HepG2 (cell line): ENCODE data around the gene TERB2. TPM values are rescaled to one million over a fixed set of nuclear protein-coding genes. Genes with fewer than 3 reads are reported as not detected.
A peak's percentile ranks its signal among the peaks of the same experiment; 100 is the strongest.

Experiments
- ATF7 ChIP-seq, 2 experiments: fragments of 450-650 bp in 1 of 2; sonication (generic) in 1 of 2; formaldehyde crosslinking in 1 of 2; IDR thresholded peaks; 2 replicates each; pipeline versions ENCODE4 v1.4.0 to v1.6.1; 2016 to 2020; ENCODE audit warnings: antibody characterized with exemption in 1 of 2, mild to moderate bottlenecking in 1 of 2, missing genetic modification reagents in 1 of 2
- BHLHE40 ChIP-seq: IDR thresholded peaks from 2 replicates; pipeline ENCODE4 v1.6.1; 2011; ENCODE audit warnings: low read length, improper control_type of control experiment
- FOSL2 ChIP-seq: sonication (generic); formaldehyde crosslinking; IDR thresholded peaks from 2 replicates; pipeline ENCODE4 v1.4.0; 2020; ENCODE audit warnings: missing genetic modification reagents
- FOXM1 ChIP-seq: sonication (generic); formaldehyde crosslinking; IDR thresholded peaks from 2 replicates; pipeline ENCODE4 v1.5.0; 2020; ENCODE audit warnings: missing genetic modification reagents
- GTF2F1 ChIP-seq: fragments of 150-350 bp; IDR thresholded peaks from 2 replicates; pipeline ENCODE4 v1.6.1; 2014; ENCODE audit warnings: low read length
- HMG20A ChIP-seq: IDR thresholded peaks from 2 replicates; pipeline ENCODE4 v1.6.1; 2016; ENCODE audit warnings: borderline replicate concordance
- KLF9 ChIP-seq: IDR thresholded peaks from 2 replicates; pipeline ENCODE4 v1.6.1; 2016; ENCODE audit warnings: low read depth
- NFE2 ChIP-seq: sonication (generic); formaldehyde crosslinking; IDR thresholded peaks from 2 replicates; pipeline ENCODE4 v1.4.0; 2020; ENCODE audit warnings: missing genetic modification reagents
- NFE2L2 ChIP-seq: fragments of 150-350 bp; IDR thresholded peaks from 2 replicates; pipeline ENCODE4 v1.6.1; 2014; ENCODE audit warnings: low read length
- PRMT3 ChIP-seq: sonication (generic); formaldehyde crosslinking; IDR thresholded peaks from 2 replicates; pipeline ENCODE4 v1.8.1; 2022; ENCODE audit warnings: low read depth, mild to moderate bottlenecking, moderate library complexity, missing genetic modification reagents, borderline replicate concordance
- TSC22D2 ChIP-seq: sonication (generic); formaldehyde crosslinking; IDR thresholded peaks from 2 replicates; pipeline ENCODE4 v1.5.1; 2020; ENCODE audit warnings: missing genetic modification reagents, mild to moderate bottlenecking, borderline replicate concordance
- ZC3H4 ChIP-seq: sonication (generic); formaldehyde crosslinking; IDR thresholded peaks from 2 replicates; pipeline ENCODE4 v1.4.0; 2020; ENCODE audit warnings: missing genetic modification reagents, borderline replicate concordance
- ZFP36L2 ChIP-seq: sonication (generic); formaldehyde crosslinking; IDR thresholded peaks from 2 replicates; pipeline ENCODE4 v1.4.0; 2020; ENCODE audit warnings: missing genetic modification reagents
- ZNF207 ChIP-seq: fragments of 450-650 bp; IDR thresholded peaks from 2 replicates; pipeline ENCODE4 v1.6.1; 2016; ENCODE audit warnings: antibody characterized with exemption, borderline replicate concordance
- ZNF337 ChIP-seq: sonication (generic); formaldehyde crosslinking; IDR thresholded peaks from 2 replicates; pipeline ENCODE4 v1.5.1; 2020; ENCODE audit warnings: missing genetic modification reagents, low read depth, mild to moderate bottlenecking, borderline replicate concordance
- ZNF552 ChIP-seq: sonication (generic); formaldehyde crosslinking; IDR thresholded peaks from 2 replicates; pipeline ENCODE4 v1.9.0; 2022; ENCODE audit warnings: missing genetic modification reagents, mild to moderate bottlenecking, borderline replicate concordance
- ZNF788 ChIP-seq: sonication (generic); formaldehyde crosslinking; IDR thresholded peaks from 2 replicates; pipeline ENCODE4 v1.5.0; 2020; ENCODE audit warnings: mild to moderate bottlenecking, missing genetic modification reagents, borderline replicate concordance
- polyA plus RNA-seq, 8 experiments: library from polyadenylated mRNA; depleted of rRNA in 3 of 8; stranded (reverse) in 7 of 8; unstranded in 1 of 8; fragments of >200 nt; fragmentation: Illumina TruSeq in 4 of 8; extraction: Trizol in 4 of 8; gene quantifications; 2 replicates each; pipeline versions ENCODE4 v1.2.1 to v1.2.3, GENCODE V29; 2011 to 2016; ENCODE audit warnings: low read depth in 4 of 8, missing spikeins in 1 of 8, mixed read lengths in 1 of 8; ENCODE audit not compliant: insufficient read depth in 1 of 8
- total RNA-seq, 5 experiments: library from RNA; depleted of rRNA; stranded (reverse); fragments of >200 nt; fragmentation: Illumina TruSeq; extraction: Trizol; gene quantifications; 2 replicates each; pipeline ENCODE4 v1.2.3, GENCODE V29; 2016; ENCODE audit warnings: low read depth in 1 of 5
- TF ChIP-seq, protein P1 (sequence below): sonication (generic); formaldehyde crosslinking; IDR thresholded peaks from 2 replicates; pipeline ENCODE4 v1.9.0; 2021; ENCODE audit warnings: mild to moderate bottlenecking, missing genetic modification reagents
- TF ChIP-seq, protein P2 (sequence below): sonication (generic); formaldehyde crosslinking; conservative IDR thresholded peaks from 2 replicates; pipeline ENCODE4 v1.4.0; 2020; ENCODE audit warnings: missing genetic modification reagents
- TF ChIP-seq, protein P3 (sequence below): sonication (generic); formaldehyde crosslinking; IDR thresholded peaks from 2 replicates; pipeline ENCODE4 v1.4.0; 2020; ENCODE audit warnings: missing genetic modification reagents
- TF ChIP-seq, protein P4 (sequence below): sonication (generic); formaldehyde crosslinking; IDR thresholded peaks from 2 replicates; pipeline ENCODE4 v1.4.0; 2020; ENCODE audit warnings: mild to moderate bottlenecking, missing genetic modification reagents

Gene TERB2
- total and polyA plus RNA-seq, 2 of the 13 experiments (the other 11 are each of a cell fraction or from before 2014, with no cell fraction given): not detected

DNA sequence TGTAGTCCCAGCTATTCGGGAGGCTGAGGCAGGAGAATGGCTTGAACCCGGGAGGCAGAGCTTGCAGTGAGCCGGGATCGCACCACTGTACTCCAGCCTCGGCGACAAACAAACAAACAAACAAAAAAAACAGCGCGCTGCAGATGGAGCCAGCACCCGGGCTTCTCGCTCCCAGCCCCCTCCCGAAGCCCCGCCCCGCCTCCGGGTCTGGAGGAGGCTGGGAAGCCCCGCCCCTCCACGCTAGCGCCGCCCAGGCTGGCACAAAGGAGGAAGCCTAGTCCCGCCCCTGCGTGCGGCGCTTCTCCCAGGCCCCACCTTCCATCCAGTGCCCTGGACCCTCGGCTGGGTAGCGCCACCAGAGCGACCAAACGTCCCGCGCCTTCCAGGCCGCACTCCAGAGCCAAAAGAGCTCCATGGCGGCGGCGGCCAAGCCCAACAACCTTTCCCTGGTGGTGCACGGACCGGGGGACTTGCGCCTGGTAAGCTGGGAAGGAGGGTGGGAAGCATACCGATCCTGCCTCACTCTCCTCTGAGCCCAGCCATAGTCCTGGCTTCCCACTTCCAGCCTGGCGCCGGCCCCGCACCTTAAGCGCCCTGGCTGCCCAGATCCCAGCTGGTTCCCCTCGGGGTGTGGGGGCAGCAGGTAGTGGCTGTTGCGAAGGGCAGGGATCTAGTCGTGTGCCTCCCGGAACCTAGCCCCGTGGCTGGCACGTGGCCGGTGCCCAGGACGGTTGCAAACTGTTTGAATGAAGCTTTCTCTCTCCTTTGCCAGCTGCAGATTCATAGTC, 66.6 kb downstream of the TERB2 start, which contains the start of gene SORD (continued):
- TF ChIP-seq, protein P1, sequence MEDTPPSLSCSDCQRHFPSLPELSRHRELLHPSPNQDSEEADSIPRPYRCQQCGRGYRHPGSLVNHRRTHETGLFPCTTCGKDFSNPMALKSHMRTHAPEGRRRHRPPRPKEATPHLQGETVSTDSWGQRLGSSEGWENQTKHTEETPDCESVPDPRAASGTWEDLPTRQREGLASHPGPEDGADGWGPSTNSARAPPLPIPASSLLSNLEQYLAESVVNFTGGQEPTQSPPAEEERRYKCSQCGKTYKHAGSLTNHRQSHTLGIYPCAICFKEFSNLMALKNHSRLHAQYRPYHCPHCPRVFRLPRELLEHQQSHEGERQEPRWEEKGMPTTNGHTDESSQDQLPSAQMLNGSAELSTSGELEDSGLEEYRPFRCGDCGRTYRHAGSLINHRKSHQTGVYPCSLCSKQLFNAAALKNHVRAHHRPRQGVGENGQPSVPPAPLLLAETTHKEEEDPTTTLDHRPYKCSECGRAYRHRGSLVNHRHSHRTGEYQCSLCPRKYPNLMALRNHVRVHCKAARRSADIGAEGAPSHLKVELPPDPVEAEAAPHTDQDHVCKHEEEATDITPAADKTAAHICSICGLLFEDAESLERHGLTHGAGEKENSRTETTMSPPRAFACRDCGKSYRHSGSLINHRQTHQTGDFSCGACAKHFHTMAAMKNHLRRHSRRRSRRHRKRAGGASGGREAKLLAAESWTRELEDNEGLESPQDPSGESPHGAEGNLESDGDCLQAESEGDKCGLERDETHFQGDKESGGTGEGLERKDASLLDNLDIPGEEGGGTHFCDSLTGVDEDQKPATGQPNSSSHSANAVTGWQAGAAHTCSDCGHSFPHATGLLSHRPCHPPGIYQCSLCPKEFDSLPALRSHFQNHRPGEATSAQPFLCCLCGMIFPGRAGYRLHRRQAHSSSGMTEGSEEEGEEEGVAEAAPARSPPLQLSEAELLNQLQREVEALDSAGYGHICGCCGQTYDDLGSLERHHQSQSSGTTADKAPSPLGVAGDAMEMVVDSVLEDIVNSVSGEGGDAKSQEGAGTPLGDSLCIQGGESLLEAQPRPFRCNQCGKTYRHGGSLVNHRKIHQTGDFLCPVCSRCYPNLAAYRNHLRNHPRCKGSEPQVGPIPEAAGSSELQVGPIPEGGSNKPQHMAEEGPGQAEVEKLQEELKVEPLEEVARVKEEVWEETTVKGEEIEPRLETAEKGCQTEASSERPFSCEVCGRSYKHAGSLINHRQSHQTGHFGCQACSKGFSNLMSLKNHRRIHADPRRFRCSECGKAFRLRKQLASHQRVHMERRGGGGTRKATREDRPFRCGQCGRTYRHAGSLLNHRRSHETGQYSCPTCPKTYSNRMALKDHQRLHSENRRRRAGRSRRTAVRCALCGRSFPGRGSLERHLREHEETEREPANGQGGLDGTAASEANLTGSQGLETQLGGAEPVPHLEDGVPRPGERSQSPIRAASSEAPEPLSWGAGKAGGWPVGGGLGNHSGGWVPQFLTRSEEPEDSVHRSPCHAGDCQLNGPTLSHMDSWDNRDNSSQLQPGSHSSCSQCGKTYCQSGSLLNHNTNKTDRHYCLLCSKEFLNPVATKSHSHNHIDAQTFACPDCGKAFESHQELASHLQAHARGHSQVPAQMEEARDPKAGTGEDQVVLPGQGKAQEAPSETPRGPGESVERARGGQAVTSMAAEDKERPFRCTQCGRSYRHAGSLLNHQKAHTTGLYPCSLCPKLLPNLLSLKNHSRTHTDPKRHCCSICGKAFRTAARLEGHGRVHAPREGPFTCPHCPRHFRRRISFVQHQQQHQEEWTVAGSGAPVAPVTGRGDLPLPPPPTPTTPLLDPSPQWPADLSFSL (CRISPR knock-in tag): peak; percentile 29; the same call in 1 of the 2 replicates
- TF ChIP-seq, protein P2, sequence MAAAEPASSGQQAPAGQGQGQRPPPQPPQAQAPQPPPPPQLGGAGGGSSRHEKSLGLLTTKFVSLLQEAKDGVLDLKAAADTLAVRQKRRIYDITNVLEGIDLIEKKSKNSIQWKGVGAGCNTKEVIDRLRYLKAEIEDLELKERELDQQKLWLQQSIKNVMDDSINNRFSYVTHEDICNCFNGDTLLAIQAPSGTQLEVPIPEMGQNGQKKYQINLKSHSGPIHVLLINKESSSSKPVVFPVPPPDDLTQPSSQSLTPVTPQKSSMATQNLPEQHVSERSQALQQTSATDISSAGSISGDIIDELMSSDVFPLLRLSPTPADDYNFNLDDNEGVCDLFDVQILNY (CRISPR knock-in tag): no peak
- peak; percentile 63; the same call in 1 of the 2 replicates for TF ChIP-seq ZNF788
- TF ChIP-seq, protein P3, sequence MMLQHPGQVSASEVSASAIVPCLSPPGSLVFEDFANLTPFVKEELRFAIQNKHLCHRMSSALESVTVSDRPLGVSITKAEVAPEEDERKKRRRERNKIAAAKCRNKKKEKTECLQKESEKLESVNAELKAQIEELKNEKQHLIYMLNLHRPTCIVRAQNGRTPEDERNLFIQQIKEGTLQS (CRISPR knock-in tag): no peak
- TF ChIP-seq ZFP36L2 (CRISPR knock-in tag): no peak
- TF ChIP-seq NFE2 (CRISPR knock-in tag): no peak
- no peak for TF ChIP-seq ATF7 (IDR thresholded peaks at IDR 0.05)
- no peak for TF ChIP-seq ATF7 (CRISPR knock-in tag; IDR thresholded peaks at IDR 0.05)
- no peak for TF ChIP-seq GTF2F1
- no peak for TF ChIP-seq KLF9
- TF ChIP-seq ZNF337 (CRISPR knock-in tag): no peak
- TF ChIP-seq ZNF552 (CRISPR knock-in tag): peak; percentile 71; the same call in 1 of the 2 replicates
- TF ChIP-seq FOSL2 (CRISPR knock-in tag): no peak
- peak; percentile 53; the same call in 1 of the 2 replicates for TF ChIP-seq BHLHE40
- TF ChIP-seq NFE2L2: no peak
- no peak for TF ChIP-seq FOXM1 (CRISPR knock-in tag)
- no peak for TF ChIP-seq HMG20A
- no peak for TF ChIP-seq ZC3H4
- TF ChIP-seq, protein P4, sequence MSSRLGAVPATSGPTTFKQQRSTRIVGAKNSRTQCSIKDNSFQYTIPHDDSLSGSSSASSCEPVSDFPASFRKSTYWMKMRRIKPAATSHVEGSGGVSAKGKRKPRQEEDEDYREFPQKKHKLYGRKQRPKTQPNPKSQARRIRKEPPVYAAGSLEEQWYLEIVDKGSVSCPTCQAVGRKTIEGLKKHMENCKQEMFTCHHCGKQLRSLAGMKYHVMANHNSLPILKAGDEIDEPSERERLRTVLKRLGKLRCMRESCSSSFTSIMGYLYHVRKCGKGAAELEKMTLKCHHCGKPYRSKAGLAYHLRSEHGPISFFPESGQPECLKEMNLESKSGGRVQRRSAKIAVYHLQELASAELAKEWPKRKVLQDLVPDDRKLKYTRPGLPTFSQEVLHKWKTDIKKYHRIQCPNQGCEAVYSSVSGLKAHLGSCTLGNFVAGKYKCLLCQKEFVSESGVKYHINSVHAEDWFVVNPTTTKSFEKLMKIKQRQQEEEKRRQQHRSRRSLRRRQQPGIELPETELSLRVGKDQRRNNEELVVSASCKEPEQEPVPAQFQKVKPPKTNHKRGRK: 0 out of 2 replicates have a peak, but pooled peaks have one; percentile 20
- no peak; the same call in 1 of the 2 replicates for TF ChIP-seq PRMT3 (CRISPR knock-in tag)
- no peak for TF ChIP-seq TSC22D2 (CRISPR knock-in tag)
- no peak for TF ChIP-seq ZNF207
